Ascending aorta (tissue), 2 donors: Measurements from ENCODE around the gene CDH13. TPM values are rescaled to one million over a fixed set of nuclear protein-coding genes. Genes with fewer than 3 reads are reported as not detected.

Experiments
- DNase-seq, 2 donors: peaks; one replicate each; pipeline ENCODE4 v3.0.0-alpha.2; 2019; ENCODE audit warnings: low spot score in 2 of 2
- H3K27ac ChIP-seq, 2 donors: fragments of 200-600 bp; sonication (generic); one replicate each; pipeline ENCODE4 v1.5.1; 2016 to 2017; ENCODE audit warnings: mild to moderate bottlenecking in 1 of 2
- H3K27me3 ChIP-seq: fragments of 200-600 bp; sonication (generic); one replicate; pipeline ENCODE4 v1.5.1; 2017
- H3K36me3 ChIP-seq, 2 donors: fragments of 200-600 bp; sonication (generic); one replicate each; pipeline ENCODE4 v1.5.1; 2016
- H3K4me1 ChIP-seq, 2 donors: fragments of 200-600 bp; sonication (generic); one replicate each; pipeline ENCODE4 v1.5.1; 2016 to 2017; ENCODE audit warnings: mild to moderate bottlenecking in 1 of 2
- H3K4me3 ChIP-seq, 2 donors: fragments of 200-600 bp; sonication (generic); one replicate each; pipeline ENCODE4 v1.5.1; 2016 to 2017; ENCODE audit warnings: mild to moderate bottlenecking in 1 of 2
- H3K9me3 ChIP-seq, 2 donors: fragments of 200-600 bp; sonication (generic); one replicate each; pipeline ENCODE4 v1.5.1; 2016
- CTCF ChIP-seq, 3 experiments: fragments of 200-600 bp in 2 of 3; fragments of 450-650 bp in 1 of 3; sonication (generic) in 2 of 3; IDR thresholded peaks; one replicate each; pipeline ENCODE4 v1.5.1; 2016 to 2019; ENCODE audit warnings: antibody characterized with exemption in 3 of 3, mild to moderate bottlenecking in 1 of 3, moderate library complexity in 1 of 3
- intact Hi-C: fragments of 100-400 bp; cut with DNase I; formaldehyde crosslinking; loops from one replicate; pipeline ENCODE4 v1.15.1; 2023
- total RNA-seq: library from RNA; depleted of rRNA; stranded (reverse); fragments of >200 nt; gene quantifications from one replicate; pipeline ENCODE4 v1.1.0, GENCODE V29; 2016

Gene CDH13
- total RNA-seq, 1 donor from 2014 or later = 160 TPM

DNA sequence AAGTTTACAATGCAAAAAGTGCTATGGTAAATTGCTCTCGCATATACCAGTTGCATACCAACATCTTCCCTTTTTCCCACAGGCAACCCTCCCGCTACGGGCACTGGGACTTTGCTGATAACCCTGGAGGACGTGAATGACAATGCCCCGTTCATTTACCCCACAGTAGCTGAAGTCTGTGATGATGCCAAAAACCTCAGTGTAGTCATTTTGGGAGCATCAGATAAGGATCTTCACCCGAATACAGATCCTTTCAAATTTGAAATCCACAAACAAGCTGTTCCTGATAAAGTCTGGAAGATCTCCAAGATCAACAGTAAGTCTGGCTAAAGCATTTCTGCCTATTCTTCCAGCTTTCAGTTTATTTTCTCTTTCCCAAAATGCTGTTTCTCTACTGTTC lies 1153.1 kb downstream of the CDH13 start:
- no peak for TF ChIP-seq CTCF (IDR thresholded peaks at IDR 0.05)
- H3K9me3 ChIP-seq = no peaks in the 10 kb centered on the region
- peaks cover 5 to 11% of the 10 kb centered on the region in 2 donors for H3K4me1 ChIP-seq
- DNase-seq = no peak
- peak overlapping the region in 1 of 2 donors; percentile 43 for H3K4me3 ChIP-seq
- intact Hi-C loops = no loop called here
- H3K27ac ChIP-seq = peak overlapping the region in 1 of 2 donors; percentile 22
- H3K36me3 ChIP-seq = peaks cover 0 to 4% of the 10 kb centered on the region in 2 donors
- no peaks in the 10 kb centered on the region for H3K27me3 ChIP-seq

GRCh38 chr16:83785455-83785854 lies 1158.7 kb downstream of the CDH13 start:
- TF ChIP-seq CTCF (IDR thresholded peaks at IDR 0.05) = no peak
- peaks cover 0 to 33% of the 10 kb centered on the region in 2 donors for H3K36me3 ChIP-seq
- peaks cover 2 to 3% of the 10 kb centered on the region in 2 donors for H3K4me1 ChIP-seq
- no peaks in the 10 kb centered on the region for H3K27me3 ChIP-seq
- no peak overlapping the region for H3K27ac ChIP-seq
- no peak overlapping the region for H3K4me3 ChIP-seq
- intact Hi-C loops = no loop called here
- H3K9me3 ChIP-seq = no peaks in the 10 kb centered on the region
- DNase-seq = no peak

DNA sequence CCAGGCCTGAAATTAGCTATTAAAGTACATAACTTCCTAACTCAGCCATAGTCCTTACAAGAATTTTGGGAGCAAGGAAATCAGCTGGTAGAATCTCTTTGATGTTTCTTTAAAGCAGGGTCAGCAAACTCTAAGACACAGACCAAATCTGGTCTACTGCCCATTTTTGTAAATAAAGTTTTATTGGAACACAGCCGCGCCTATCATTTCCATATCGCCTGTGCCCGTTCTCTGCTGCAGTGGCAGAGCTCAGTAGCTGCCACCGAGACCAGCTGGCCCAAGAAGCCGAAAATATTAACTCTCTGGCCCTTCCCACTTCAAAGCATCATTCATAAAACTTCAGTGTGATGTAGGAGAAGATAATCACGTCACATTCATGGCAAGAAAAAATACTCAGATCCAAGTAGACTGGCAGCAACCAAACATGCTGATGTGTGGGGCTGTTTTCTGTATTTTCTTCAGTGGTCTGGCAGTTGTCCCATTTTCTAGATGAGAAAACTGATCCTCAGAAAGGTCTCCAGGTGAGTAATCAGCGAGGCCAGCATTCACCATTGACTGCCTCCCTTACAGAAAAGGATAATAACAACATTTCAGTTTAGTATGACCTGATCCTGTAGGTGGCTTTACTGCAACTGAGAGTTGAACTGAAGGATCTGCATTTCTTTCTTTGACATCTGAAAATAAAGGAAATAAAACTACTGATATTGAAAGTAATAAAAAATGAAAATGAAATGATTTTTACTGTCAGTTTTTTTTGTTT lies 1163.1 kb downstream of the CDH13 start:
- Histone ChIP-seq H3K36me3 (peaks cover 0 to 37% of the 10 kb centered on the region in 2 donors), H3K4me1 (no peaks in the 10 kb centered on the region), H3K27ac (no peak overlapping the region), H3K9me3 (no peaks in the 10 kb centered on the region), H3K4me3 (no peak overlapping the region), H3K27me3 (no peaks in the 10 kb centered on the region)
- intact Hi-C loops = no loop called here
- no peak for TF ChIP-seq CTCF (IDR thresholded peaks at IDR 0.05)
- DNase-seq = no peak

DNA sequence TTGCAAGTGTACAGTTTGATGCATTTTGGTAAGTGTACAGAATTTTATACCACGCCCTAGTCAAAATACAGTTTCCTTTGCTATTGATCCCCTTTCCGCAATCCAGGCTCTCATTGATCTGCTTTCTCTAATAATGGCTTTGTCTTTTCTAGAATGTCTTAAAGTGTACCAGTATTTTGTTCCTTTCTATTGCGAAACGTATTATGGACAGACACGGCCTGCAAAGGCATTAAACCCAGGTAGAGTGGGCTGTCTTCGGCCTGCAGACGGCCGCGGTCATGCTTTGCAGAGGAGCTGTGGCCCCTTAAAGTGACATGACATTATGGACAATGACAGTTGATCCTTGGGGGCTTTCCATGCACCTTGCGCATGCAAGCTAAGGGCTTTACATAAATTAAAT lies 1165.1 kb downstream of the CDH13 start:
- intact Hi-C loops = no loop called here
- TF ChIP-seq CTCF (IDR thresholded peaks at IDR 0.05) = no peak
- H3K27ac ChIP-seq = no peak overlapping the region
- H3K4me3 ChIP-seq = no peak overlapping the region
- no peaks in the 10 kb centered on the region for H3K27me3 ChIP-seq
- H3K4me1 ChIP-seq = no peaks in the 10 kb centered on the region
- no peaks in the 10 kb centered on the region for H3K9me3 ChIP-seq
- H3K36me3 ChIP-seq = peaks cover 9 to 37% of the 10 kb centered on the region in 2 donors
- DNase-seq = no peak

- Histone ChIP-seq H3K36me3 (peaks cover 9 to 34% of the 10 kb centered on the region in 2 donors), H3K9me3 (no peaks in the 10 kb centered on the region), H3K4me1 (no peaks in the 10 kb centered on the region), H3K4me3 (no peak overlapping the region), H3K27ac (peak overlapping the region in 1 of 2 donors; percentile 37), H3K27me3 (no peaks in the 10 kb centered on the region)
- DNase-seq = no peak
- intact Hi-C loops = no loop called here
- no peak for TF ChIP-seq CTCF (IDR thresholded peaks at IDR 0.05)
Observed at GRCh38 chr16:83792391-83792790, 1165.6 kb downstream of the CDH13 start.
